ENCODE data around the gene ANKIB1.

GRCh38 chr7:92228100-92228499, 17.7 kb upstream of the ANKIB1 start:
- TF ChIP-seq CTCF (IDR thresholded peaks at IDR 0.05) (no peak), POLR2AphosphoS5 (IDR thresholded peaks at IDR 0.05) (no peak), POLR2A (IDR thresholded peaks at IDR 0.05) (no peak), EP300 (IDR thresholded peaks at IDR 0.05) (no peak)
